22Rv1 (cell line): Measurements from ENCODE around the gene KCNIP3.

Source experiments
- CTCF ChIP-seq: fragments of 450-650 bp; IDR thresholded peaks from 2 replicates; pipeline ENCODE4 v1.5.1; 2017; ENCODE audit warnings: mild to moderate bottlenecking
- ZFX ChIP-seq: fragments of 450-650 bp; IDR thresholded peaks from 2 replicates; pipeline ENCODE4 v1.6.1; 2017; ENCODE audit warnings: antibody characterized with exemption, borderline replicate concordance

GRCh38 chr2:95289253-95289652 is 7.9 kb upstream of the KCNIP3 start:
- no peak for TF ChIP-seq CTCF
- TF ChIP-seq ZFX = no peak
